Common myeloid progenitor, CD34-positive (primary cell): ENCODE results near the gene FAM151B.

ENCODE experiments used
- CTCF ChIA-PET: fragments of 350-600 bp; sonication (Branson Sonifier 250); formaldehyde crosslinking; loops from one replicate; lab custom pipeline; 2021; ENCODE audit warnings: antibody characterized with exemption; lab: Charles Lee
- POLR2A ChIA-PET: fragments of 350-600 bp; sonication (Branson Sonifier 250); formaldehyde crosslinking; loops from one replicate; lab custom pipeline; 2021; ENCODE audit warnings: antibody characterized with exemption; lab: Charles Lee
- DNase-seq, 3 donors: peaks; one replicate each; pipeline versions ENCODE4 v3.0.0 to v3.0.0-alpha.2; 2013
- H3K27ac ChIP-seq, 2 experiments: 1 replicate in 1 of 2; 2 replicates in 1 of 2; pipeline ENCODE4 v1.7.0; 2013; ENCODE audit warnings: inconsistent platforms in 2 of 2, low read length in 2 of 2, mild to moderate bottlenecking in 2 of 2, low read depth in 1 of 2, moderate library complexity in 1 of 2; ENCODE audit not compliant: severe bottlenecking in 2 of 2, insufficient read depth in 1 of 2, poor library complexity in 1 of 2
- H3K27me3 ChIP-seq, 5 experiments: replicated peaks in 2 of 5; 1 replicate in 3 of 5; 2 replicates in 2 of 5; pipeline versions ENCODE4 v1.6.1 to v1.7.0; 2013; ENCODE audit warnings: low read length in 4 of 5, mild to moderate bottlenecking in 2 of 5, moderate library complexity in 2 of 5, inconsistent platforms in 1 of 5; ENCODE audit not compliant: insufficient read depth in 5 of 5, control insufficient read depth in 4 of 5
- H3K36me3 ChIP-seq, 4 experiments: 1 replicate in 2 of 4; 2 replicates in 2 of 4; pipeline versions ENCODE4 v1.6.1 to v1.7.0; 2013; ENCODE audit warnings: low read length in 3 of 4, control low read depth in 1 of 4, mild to moderate bottlenecking in 1 of 4; ENCODE audit not compliant: control insufficient read depth in 4 of 4, insufficient read depth in 4 of 4
- H3K4me1 ChIP-seq, 4 experiments: 1 replicate in 3 of 4; 2 replicates in 1 of 4; pipeline versions ENCODE4 v1.6.1 to v1.7.1; 2013; ENCODE audit warnings: low read length in 3 of 4, mild to moderate bottlenecking in 3 of 4, control low read depth in 1 of 4, inconsistent platforms in 1 of 4, moderate library complexity in 1 of 4; ENCODE audit not compliant: control insufficient read depth in 4 of 4, insufficient read depth in 4 of 4; ENCODE audit errors: control extremely low read depth in 1 of 4
- H3K4me3 ChIP-seq, 7 experiments: 1 replicate in 4 of 7; 2 replicates in 3 of 7; pipeline versions ENCODE4 v1.5.1 to v1.7.0; 2013; ENCODE audit warnings: mild to moderate bottlenecking in 7 of 7, low read length in 6 of 7, moderate library complexity in 6 of 7, inconsistent platforms in 2 of 7, low read depth in 2 of 7, control low read depth in 1 of 7; ENCODE audit not compliant: insufficient read depth in 4 of 7, control insufficient read depth in 1 of 7; ENCODE audit errors: extremely low read depth in 1 of 7
- H3K9me3 ChIP-seq, 5 experiments: 1 replicate in 4 of 5; 2 replicates in 1 of 5; pipeline versions ENCODE4 v1.6.1 to v1.7.1; 2013; ENCODE audit warnings: low read length in 4 of 5, mild to moderate bottlenecking in 2 of 5, inconsistent platforms in 1 of 5, low read depth in 1 of 5, moderate library complexity in 1 of 5; ENCODE audit not compliant: control insufficient read depth in 4 of 5, insufficient read depth in 2 of 5; ENCODE audit errors: control extremely low read depth in 1 of 5
- WGBS: methylation state at CpG from one replicate; pipeline ENCODE4 v1.1.5; 2013; ENCODE audit not compliant: insufficient coverage; 5-methylcytosine and 5-hydroxymethylcytosine counted together

The FAM151B gene

DNA sequence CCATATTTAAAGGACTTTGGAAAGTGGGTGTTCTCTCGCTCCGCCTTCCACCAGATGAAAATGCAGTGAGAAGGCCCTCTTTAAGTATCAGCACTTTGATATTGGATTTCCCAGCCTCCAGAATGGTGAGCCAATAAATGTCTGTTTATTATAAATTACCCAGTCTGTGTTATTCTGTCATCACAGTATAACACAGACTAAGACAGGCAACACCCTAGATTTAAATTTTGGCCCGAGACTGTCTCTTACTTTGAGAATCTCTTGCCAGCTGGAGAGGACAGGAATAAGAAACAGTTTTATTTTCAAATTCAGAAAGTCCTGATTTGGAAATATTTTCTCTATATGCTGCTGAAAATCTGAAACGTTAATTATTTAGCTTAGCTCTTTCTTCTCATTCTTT, 21.5 kb downstream of the FAM151B start:
- ChIA-PET CTCF (no interaction called here), POLR2A (no interaction called here)
- Histone ChIP-seq H3K9me3 (no peaks in the 10 kb centered on the region), H3K4me1 (no peaks in the 10 kb centered on the region), H3K27ac (no peak overlapping the region), H3K36me3 (peaks cover 0 to 2% (median 0%) of the 10 kb centered on the region in 4 experiments), H3K27me3 (no peaks in the 10 kb centered on the region), H3K4me3 (no peak overlapping the region)
- no peak for DNase-seq
- WGBS: 93% methylated on average over 3 of the region's 4 CpGs

DNA sequence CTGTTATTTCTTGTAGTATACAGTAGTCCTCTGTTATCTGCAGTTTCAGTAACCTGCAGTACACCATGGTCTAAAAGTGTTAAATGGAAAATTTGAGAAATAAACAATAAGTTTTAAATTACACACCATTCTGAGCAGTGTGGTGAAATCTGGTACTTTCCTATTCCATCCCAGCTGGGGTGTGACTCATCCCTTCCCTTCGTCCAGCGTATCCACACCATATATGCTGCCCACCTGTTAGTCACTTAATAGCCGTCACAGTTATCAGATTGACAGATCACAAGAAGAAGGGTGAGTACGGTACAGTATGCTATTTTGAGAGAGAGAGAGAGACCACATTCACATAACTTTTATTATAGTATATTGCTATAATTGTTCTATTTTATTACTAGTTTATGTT, 28.9 kb downstream of the FAM151B start:
- CTCF ChIA-PET: no interaction called here
- Histone ChIP-seq H3K9me3 (no peaks in the 10 kb centered on the region), H3K4me3 (no peak overlapping the region), H3K27ac (no peak overlapping the region), H3K36me3 (peaks cover 0 to 2% (median 0%) of the 10 kb centered on the region in 4 experiments), H3K4me1 (no peaks in the 10 kb centered on the region), H3K27me3 (no peaks in the 10 kb centered on the region)
- POLR2A ChIA-PET: no interaction called here
- WGBS: 90% methylated on average over 2 of the region's 4 CpGs
- DNase-seq: no peak

DNA sequence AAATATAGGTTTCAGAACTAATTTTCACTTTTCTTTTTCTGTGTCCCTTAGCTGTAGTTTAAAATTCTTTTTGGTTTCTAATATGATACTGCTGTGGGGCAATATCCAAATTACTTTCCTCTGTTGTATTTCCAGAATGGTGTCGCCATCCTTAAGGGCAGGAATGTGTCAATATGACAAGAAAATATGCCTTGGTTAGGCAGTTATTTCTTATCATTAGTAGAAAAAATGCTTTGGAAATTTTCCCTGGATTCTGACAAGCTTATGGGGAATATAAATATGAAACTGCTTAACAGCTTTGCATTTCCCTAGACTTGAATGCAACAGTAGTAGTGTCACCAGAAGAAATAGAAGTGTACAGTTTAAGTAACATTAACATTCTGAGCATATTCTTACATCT, 52.8 kb downstream of the FAM151B start:
- Histone ChIP-seq H3K4me3 (no peak overlapping the region), H3K27ac (no peak overlapping the region), H3K9me3 (peaks cover 0 to 4% (median 0%) of the 10 kb centered on the region in 5 experiments), H3K36me3 (no peaks in the 10 kb centered on the region), H3K4me1 (no peaks in the 10 kb centered on the region), H3K27me3 (no peaks in the 10 kb centered on the region)
- POLR2A ChIA-PET: no interaction called here
- no CpG with 5 or more reads among the region's 1 CpG for WGBS
- no peak for DNase-seq
- CTCF ChIA-PET: interaction anchor here (1.0 kb wide), 1 partner anchor 18 kb away, joined by 3 read pairs; no protein-coding TSS in a partner anchor

DNA sequence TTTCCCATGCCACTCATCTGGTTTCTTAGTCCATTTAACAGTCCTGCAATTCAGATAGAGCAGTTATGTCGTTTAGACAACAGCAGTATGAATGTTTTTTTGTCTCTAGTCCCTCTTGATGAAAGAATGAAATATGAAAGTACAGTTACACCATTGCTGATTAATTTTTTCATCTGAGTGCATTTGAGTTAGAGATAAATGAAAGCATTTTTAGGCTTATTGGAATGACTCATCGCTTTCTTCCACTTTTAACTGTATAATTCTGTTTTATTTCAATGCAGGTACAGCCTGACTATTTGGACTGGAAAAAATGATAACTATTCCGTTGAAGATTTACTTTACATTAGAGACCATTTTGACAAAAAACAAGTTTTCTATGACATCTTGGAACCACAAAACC, 53.5 kb downstream of the FAM151B start:
- no peaks in the 10 kb centered on the region for H3K27me3 ChIP-seq
- WGBS: no CpG with 5 or more reads among the region's 3 CpGs
- no peak overlapping the region for H3K27ac ChIP-seq
- peak in 1 of 3 donors; percentile 3 for DNase-seq
- H3K9me3 ChIP-seq: peaks cover 0 to 4% (median 0%) of the 10 kb centered on the region in 5 experiments
- H3K4me1 ChIP-seq: no peaks in the 10 kb centered on the region
- POLR2A ChIA-PET: no interaction called here
- CTCF ChIA-PET: no interaction called here
- H3K36me3 ChIP-seq: no peaks in the 10 kb centered on the region
- H3K4me3 ChIP-seq: no peak overlapping the region

DNA sequence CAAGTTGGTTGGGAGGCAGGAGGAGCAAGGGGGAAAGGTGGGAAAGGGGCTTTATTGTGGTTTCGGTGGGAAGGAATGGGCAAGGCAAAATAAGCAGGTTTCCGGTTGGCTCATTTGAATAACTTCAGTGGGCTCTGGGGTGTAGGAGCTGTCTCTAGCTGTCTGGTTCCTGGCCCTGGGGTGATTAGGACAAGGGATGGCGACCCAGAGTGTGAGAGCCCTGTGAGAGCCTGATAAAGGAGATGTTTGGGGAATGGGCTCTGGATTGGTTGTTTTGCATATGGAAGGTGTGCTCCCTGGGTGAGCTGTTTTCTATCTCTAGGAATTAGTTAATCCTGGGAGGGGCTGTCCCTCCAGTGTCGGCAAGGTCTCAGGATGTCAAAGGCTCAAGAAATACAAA, 66.7 kb downstream of the FAM151B start:
- no peak overlapping the region for H3K27ac ChIP-seq
- CTCF ChIA-PET: no interaction called here
- H3K36me3 ChIP-seq: no peaks in the 10 kb centered on the region
- H3K9me3 ChIP-seq: peaks cover 0 to 3% (median 0%) of the 10 kb centered on the region in 5 experiments
- H3K4me3 ChIP-seq: no peak overlapping the region
- POLR2A ChIA-PET: no interaction called here
- WGBS: 86% methylated on average over 1 of the region's 4 CpGs
- no peaks in the 10 kb centered on the region for H3K4me1 ChIP-seq
- peaks cover 4 to 26% (median 11%) of the 10 kb centered on the region in 5 experiments for H3K27me3 ChIP-seq
- no peak for DNase-seq

DNA sequence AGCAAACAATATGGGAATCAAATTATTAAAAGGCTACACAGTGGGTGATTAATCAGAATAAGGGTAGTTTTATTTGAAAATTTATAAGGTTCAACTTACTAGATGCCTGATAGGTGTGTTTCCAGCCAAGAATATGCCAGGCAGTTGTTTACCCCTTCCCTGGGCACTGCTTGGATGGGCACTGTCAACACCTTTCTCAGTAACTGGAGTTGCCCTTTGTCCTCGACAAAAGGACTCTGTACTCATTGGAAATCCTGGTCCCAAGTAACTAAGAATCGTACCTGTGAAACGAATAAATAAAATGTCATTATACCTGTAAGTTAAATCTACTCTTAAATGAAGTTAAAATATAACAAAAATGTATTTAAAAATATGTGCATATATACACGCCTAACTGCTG, 67.2 kb downstream of the FAM151B start:
- no CpG with 5 or more reads among the region's 4 CpGs for WGBS
- ChIA-PET POLR2A (no interaction called here), CTCF (no interaction called here)
- H3K27ac ChIP-seq: no peak overlapping the region
- no peaks in the 10 kb centered on the region for H3K36me3 ChIP-seq
- H3K9me3 ChIP-seq: peaks cover 0 to 3% (median 0%) of the 10 kb centered on the region in 5 experiments
- no peak overlapping the region for H3K4me3 ChIP-seq
- no peak for DNase-seq
- no peaks in the 10 kb centered on the region for H3K4me1 ChIP-seq
- peaks cover 4 to 27% (median 14%) of the 10 kb centered on the region in 5 experiments for H3K27me3 ChIP-seq

DNA sequence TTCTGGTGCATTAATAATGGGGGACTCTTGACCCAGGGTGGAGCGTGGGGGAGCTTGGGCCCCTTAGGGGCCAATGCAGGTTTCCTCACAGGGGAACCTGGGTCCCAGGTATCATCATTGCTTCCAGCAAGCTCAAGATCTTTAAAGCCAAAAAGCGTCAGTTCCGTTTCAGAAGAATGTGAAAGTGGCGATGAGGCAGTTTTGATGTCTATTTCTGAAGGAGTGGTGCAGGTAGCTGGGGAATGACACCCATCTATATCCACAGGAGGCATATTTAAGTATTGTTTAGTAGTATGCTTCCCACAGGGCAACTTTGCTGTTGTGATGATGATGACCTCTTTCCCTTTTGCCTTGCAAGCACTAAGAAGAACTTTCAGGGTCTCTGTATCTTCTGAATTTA, 71.3 kb downstream of the FAM151B start:
- no peak overlapping the region for H3K27ac ChIP-seq
- no peaks in the 10 kb centered on the region for H3K4me1 ChIP-seq
- no peaks in the 10 kb centered on the region for H3K36me3 ChIP-seq
- peaks cover 4 to 38% (median 18%) of the 10 kb centered on the region in 5 experiments for H3K27me3 ChIP-seq
- CTCF ChIA-PET: interaction anchor here (0.9 kb wide), 1 partner anchor 19 kb away, joined by 3 read pairs; no protein-coding TSS in a partner anchor
- no CpG with 5 or more reads among the region's 4 CpGs for WGBS
- H3K9me3 ChIP-seq: no peaks in the 10 kb centered on the region
- POLR2A ChIA-PET: no interaction called here
- DNase-seq: no peak
- no peak overlapping the region for H3K4me3 ChIP-seq
